HG03565 (cell line): ENCODE results near the gene OR8B4.
"Not testable (repeated sequence)": the region's sequence is repeated elsewhere in the genome, so short reads cannot be mapped to it uniquely, and the experiment has no call there.

Experiments used
- ATAC-seq: cut with Tn5 transposase; IDR thresholded peaks from one replicate; pipeline ENCODE4 v1.9.1; 2021; ENCODE audit warnings: mild to moderate bottlenecking, moderate library complexity; ENCODE audit not compliant: unreplicated experiment

Gene OR8B4

DNA sequence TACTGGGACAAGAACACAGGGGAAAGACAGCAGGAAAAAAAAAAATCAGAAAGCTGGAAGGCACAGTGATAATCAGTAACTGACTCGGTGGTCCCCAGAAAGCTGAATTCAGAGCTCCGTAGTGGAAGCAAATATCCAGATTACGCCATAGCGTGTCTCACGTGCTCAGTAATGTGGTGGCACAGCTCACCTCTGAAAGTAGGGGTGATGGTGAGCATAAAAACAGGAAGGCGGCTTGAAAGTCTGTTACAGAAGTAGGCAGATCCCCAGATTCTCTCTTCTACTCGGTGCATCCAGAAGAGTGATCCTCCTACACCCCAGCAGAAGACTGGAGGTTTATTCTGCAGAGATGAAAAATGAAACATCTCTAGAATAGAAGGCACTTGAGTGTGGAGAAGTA lies 14.8 kb downstream of the OR8B4 start:
- ATAC-seq, result no peak

DNA sequence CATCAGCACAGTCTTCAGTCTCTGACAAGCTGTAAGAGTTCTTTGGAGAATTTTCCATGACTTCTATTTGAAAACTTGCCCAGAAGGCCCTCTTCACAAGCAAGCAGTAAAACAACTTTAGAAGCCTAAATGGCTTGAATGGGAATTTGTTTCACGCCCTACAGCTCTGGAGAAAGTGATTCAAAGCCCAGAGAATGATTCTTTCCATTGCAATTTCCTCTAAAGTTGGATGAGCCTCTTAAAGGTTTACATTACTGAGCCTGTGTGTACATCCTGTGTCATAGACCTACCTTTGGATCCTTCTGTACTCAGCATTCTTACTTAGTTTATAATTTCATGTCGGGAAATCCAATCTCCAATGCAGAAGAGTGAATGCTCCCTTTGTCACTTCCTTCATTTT lies 19.1 kb downstream of the OR8B4 start:
- no peak for ATAC-seq

GRCh38 chr11:124403186-124403585 lies 21.5 kb downstream of the OR8B4 start:
- ATAC-seq, result not testable (repeated sequence)

DNA sequence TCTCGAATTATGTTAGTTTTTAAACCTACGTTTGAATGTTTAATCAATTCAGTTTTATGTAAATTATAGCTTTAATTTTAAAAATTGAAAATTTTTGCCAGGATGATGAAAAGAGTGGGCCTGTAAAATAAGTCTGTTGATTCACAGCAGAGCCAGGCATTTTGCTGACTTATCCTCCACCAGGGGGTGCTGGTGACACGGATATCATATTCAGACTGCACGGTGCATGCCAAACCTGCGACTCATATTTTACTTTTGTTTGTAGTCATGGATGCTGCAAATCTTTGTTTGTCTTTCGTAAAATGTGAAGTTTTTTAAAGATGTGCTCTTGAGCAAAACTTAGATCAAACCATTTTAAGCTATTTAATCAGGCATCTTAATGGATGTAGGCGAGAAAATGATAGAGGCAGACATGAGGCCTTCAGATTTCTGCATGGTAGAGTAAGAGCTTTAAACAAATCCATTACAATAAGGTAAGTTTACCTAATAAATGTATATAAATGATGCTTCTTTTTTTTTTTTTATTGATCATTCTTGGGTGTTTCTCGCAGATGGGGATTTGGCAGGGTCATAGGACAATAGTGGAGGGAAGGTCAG lies 22.2 kb downstream of the OR8B4 start:
- peak; percentile 95 for ATAC-seq

- no peak for ATAC-seq
These were observed 25.7 kb downstream of the OR8B4 start, which contains the start of gene OR8B3 for GRCh38 chr11:124398924-124399323. TSS of gene OR8B3 (minus strand) at chr11:124399024. CDS start at chr11:124397351, 1,673 bp downstream.

- ATAC-seq, result not testable (repeated sequence)
These were observed 27.8 kb downstream of the OR8B4 start for GRCh38 chr11:124396847-124397246.

- ATAC-seq, result no peak
These were observed 30.3 kb downstream of the OR8B4 start for GRCh38 chr11:124394408-124394807.

GRCh38 chr11:124384399-124384798 lies 40.3 kb downstream of the OR8B4 start, which contains the start of gene OR8B2:
TSS of gene OR8B2 (minus strand) at chr11:124384499. CDS start at chr11:124383343, 1,156 bp downstream.
- no peak for ATAC-seq

- ATAC-seq, result not testable (repeated sequence)
These were observed 41.8 kb downstream of the OR8B4 start for GRCh38 chr11:124382857-124383256.

DNA sequence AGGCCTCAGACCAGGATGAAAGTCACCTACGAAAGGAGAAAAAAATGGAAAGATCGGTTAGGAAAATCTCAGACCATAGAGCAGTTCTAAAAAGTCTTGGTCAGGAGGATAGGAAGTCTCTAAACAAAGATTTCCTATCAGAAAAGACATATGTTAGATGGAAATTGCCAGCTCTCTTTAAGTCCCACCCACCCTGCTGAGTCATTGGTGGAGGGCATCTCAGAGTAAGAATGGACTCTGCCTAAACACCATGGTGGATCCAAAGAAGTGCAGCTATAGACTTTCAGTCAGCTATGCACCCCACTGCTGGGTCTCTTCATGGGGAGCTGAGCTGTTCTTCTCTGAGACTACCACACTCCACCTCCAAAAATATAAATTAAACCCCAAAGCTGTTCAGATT lies 44.1 kb downstream of the OR8B4 start:
- ATAC-seq, result no peak

GRCh38 chr11:124376280-124376679 lies 48.4 kb downstream of the OR8B4 start:
- no peak for ATAC-seq
